HG03280 (cell line): Measurements from ENCODE around the gene PI4KB.
"Not testable (repeated sequence)": the region's sequence is repeated elsewhere in the genome, so short reads cannot be mapped to it uniquely, and the experiment has no call there.

Experiments
- ATAC-seq: cut with Tn5 transposase; IDR thresholded peaks from one replicate; pipeline ENCODE4 v1.9.1; 2021; ENCODE audit warnings: mild to moderate bottlenecking, moderate library complexity; ENCODE audit not compliant: unreplicated experiment

Gene PI4KB

DNA sequence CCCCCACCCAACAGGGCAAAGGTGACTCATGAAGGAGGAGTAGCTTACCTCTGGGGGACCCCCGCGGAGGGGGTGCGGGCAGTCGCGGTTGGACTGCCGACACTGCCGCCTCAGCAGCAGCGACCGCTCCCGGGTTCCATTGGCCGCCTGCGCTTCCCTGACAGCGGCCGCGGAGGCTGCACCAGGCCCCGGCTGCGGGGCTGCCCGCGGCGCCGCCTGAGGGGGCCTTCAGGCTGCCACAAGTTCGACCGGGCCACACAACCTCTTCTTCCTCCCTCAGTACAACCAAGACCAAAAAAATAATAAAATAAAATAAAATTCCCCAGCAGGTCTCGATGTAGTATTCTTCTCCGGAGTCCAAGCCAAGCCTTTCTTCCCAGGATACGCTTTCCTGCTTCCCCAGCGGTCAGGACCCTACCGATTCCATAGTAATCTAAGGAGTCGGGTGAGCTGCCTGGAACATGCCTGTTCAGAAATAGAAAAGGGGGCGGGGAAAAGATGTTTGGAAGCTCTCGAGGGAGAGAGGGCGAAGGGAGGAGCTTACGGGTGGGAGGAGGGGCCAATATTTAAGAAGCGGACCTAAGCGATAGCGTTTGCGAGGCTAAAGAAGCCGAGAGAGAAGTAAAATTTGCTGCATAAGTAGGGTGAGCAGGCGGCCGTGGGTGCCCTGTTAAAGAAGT lies at the start of gene PI4KB:
Gene PI4KB, minus strand, starts transcription at position 194 of the 680 bp plus-strand sequence. CDS start 10,935 bp downstream, outside the sequence.
- peak; percentile 77 for ATAC-seq

DNA sequence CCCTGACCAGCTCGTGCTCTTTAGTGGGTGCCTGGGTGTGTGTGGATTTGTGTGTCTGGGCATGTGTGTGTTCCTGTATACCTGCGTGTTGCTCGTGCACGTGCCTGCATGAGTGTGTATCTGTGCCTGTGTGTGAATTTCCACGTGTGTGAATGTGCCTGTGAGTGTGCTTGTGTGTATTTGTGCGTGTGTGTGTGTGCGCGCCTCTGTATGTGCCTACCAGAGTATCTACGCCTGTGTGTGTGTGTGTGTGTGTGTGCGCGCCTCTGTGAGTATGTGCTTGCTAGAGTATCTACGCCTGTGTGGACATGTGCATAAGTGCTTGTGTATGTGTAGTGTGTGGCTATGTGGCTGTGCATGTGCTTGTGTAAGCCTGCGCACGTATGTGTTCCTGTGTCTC lies 46.0 kb upstream of the PI4KB start:
- no peak for ATAC-seq

DNA sequence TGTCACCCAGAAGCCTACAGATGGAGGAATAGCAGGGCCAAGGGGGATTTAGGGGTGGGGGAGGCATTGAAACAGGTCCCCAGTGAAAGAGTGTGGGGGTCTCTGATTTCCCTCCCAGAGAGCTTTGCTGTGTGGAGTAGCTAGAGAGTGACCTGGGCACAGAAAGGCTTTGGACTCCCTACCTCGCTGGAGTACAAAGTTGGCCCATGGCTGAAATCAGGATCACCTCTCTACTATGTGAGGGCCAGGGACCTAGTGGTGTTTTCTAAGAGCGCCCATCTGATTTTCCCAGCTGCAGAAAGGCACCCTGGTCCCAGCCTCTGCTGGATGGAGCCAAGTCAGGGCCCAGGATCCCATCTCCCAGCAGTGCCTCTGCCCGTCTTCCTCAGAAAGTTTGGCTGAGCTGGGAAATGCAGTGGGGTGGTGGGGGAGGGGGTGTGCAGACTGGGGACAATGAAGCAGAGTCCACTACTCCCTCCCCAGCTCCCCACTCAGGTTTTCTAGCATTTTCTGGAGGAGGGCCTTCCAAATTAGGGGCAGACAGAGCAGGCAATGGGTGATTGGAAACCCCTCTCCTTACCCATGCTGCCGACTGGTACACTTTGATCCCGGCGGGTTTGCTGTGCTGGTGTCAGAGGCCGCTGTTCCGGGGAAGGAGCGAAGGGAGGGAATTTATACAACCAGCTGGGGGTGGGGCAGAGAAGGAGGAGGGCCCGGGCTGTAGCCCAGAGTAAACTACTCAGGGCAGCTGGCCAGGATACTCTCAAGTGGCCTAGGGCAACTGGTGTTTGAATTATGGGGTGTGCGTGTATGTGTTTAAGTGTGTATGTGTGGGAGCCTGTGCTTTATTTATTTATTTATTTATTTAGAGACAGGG lies 45.1 kb upstream of the PI4KB start, which contains the start of gene SELENBP1:
Gene SELENBP1, minus strand, starts transcription at position 648 of the 877 bp plus-strand sequence. Its CDS starts 64 bp downstream, at position 584.
- no peak for ATAC-seq

DNA sequence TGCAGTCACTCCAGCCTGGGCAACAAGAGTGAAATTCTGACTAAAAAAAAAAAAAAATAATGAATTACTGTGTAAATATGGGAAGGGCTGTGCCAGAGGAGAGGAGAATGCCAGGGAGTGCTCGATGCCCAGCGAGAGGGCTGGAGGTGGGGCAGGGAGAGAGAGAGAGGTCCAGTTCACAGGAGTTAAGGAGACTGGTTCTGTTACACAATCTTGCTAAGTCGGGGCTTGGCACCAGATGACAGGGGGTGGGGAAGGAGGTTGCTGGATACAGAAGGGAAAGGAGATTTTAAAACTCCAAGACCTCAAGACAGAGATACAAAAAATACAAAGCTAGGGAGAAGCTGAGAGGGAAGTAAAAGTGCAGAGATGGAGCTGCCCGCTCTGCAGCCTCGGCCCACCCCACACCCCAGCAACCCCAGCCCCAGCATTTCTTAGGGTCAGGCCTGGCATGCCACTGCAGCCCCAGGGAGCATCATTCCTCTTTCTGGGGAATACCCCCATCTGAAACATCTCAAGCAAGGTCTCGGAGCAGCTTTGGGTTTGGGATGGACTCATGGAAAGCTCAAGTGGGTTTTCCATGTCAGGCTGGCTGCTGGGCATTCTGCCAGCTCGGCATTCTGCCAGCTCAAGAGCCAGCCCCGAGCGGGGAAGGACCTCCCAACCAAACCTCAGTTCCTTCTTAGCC lies 44.3 kb upstream of the PI4KB start:
- ATAC-seq = no peak

DNA sequence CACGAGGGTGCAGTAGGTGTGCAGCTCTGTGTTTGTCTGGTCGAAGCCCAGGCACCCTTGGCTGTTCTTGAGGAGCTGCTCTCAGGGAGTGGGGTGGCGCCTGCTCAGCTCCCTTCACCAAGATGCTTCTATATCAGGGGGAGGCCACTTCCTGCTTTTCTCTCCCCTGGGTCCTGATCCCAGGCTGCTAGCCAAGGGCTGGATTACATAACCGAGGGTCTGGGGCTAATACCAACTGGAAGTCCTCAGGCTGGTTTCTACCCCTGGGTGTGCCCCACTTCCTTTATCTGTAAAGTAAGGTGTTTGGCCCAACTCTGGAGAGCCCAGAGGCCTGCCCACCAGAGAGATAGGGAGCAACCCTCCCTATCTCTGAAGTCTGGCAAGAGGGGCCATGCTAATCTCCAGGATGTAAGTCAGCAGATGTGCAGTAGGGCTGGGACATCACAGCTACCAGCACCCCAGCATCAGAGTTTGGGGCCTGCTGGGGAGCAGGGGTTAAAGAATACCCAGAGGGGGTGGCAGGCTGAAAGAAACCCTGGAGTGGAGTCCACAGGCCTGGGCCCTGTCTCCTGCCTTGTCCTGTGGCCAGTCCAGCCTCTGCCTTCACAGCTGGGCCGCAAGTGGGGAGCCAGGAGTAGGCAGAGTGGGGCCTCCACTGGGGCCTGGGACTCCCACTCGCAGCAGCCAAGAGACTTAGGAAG lies 43.1 kb upstream of the PI4KB start:
- no peak for ATAC-seq

DNA sequence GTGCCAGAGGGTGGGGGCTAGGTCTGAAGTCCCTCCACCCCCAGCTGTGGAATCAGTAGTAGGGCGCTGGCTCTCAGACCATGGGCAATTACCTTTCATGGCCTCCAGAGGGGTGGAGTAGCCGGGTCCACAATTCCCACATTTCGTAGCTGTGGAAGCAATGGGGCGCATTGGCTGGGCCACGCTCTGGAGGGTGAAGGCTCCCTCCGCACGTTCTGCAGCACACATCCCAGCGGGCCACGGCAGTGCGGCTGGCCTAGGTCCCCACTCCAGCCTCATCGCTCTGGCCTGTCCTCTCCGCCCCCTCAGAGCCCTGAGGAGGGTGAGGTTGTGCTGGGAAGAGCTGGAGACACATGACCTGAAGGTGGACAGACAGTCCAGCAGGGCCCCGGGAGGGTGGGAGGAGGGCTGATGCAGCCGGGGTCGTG lies 42.4 kb upstream of the PI4KB start:
- ATAC-seq = no peak

DNA sequence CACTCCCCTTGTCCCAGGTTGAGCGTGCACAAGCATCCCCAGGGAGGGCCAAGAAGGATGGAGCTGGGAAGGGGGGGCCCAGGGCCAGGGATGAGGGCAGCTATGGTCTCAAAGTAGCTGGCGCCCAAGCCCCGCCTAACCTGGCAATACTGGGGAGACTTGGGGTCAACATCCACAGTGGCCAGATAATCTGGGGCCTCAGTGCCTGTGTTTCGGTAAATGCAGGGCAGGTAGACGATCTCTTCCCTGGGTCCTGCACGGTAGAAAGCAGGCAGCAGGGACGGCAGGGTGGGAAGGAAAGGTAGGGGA lies 42.0 kb upstream of the PI4KB start:
- ATAC-seq = no peak

DNA sequence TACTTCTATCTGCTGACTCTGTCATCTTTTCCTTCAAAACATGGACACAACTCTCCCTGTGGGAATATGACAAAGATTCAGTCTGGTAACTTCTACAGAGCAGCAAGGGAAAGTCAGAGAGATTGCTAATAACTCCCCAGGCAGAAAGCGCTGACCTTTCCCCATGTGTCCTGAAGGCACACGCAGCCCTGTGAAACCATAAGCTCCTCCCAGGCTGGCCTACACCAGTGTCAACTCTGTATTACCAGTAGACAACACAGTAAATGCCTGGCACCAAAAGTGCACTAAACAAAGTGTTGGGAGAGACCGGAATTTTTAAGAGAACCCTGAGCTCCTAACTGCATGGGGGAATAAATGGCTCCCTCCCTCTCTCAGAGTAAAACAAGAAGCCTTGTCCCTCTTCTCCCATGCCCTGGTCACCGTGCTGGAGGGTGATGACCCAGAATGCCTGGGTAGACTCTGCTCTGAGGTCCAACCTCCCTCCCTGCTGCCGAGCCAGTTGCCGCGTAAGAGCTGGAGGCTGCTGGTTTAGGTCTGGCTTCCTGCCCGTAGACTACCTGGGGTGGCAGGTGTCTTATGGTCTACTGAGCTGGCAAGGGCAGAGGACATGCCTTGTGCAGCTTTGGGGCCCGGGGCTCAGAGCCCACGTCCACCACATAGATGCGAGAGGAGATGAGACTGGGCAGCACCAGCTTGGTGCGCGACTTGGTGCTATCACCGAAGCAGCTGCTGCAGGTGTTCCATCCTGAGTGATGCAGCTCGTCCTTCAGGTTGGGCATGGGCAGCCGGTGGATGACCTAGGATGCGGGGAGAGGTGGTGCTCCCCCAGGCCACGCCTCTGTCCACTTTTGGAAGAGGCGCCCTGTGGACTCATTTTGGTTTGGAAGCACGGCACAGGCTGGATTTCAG lies 41.4 kb upstream of the PI4KB start:
- ATAC-seq = no peak

DNA sequence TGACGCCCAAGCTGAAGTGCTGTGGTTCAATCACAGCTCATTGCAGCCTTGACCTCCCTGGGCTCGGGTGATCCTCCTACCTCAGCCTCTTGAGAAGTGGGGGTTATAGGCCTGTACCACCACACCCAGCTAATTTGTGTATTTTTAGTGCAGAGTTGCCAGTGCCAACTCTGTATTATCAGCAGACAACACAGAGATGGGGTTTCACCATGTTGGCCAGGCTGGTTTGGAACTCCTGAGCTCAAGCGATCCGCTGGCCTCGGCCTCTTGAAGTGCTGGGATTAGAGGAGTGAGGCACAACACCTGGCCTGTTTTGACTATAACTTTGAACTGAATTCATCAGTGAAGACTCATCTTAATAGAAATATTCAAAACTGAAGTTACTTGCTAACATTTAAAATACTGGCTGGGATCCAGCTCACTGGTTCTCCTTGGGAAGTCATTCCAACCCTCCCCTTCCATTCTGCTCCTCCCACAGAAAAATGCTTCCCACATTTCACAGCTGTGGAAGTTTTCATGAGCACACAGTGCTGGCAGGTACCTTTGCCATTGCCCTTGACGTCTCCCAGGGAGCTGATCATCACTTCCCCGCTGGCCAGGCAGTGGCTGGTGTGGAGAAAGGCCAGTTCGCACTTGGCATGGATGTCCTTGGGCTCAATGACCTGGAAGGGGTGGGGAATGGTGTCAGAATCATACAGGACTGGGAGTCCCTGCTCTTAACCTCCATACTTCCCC lies 40.6 kb upstream of the PI4KB start:
- no peak for ATAC-seq

DNA sequence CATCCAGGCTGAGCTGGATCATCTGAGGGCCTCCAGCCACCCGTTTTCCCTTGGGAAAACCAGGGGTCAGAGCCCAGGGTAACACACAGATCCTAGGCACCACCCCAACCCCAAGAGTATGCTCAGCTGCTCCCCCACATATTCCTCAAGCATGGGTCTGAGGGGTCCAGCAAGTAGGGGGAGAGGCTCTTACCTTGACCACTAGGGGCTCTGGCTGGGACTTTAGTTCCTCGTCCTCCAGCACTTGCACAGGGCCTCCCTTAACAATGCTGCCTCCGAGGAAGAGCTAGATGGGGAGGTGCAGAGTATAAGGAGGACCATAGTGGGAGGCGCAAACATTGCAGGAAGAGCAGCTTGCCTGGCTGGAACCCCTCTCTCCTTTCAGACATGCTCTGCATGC lies 37.8 kb upstream of the PI4KB start:
- no peak for ATAC-seq

DNA sequence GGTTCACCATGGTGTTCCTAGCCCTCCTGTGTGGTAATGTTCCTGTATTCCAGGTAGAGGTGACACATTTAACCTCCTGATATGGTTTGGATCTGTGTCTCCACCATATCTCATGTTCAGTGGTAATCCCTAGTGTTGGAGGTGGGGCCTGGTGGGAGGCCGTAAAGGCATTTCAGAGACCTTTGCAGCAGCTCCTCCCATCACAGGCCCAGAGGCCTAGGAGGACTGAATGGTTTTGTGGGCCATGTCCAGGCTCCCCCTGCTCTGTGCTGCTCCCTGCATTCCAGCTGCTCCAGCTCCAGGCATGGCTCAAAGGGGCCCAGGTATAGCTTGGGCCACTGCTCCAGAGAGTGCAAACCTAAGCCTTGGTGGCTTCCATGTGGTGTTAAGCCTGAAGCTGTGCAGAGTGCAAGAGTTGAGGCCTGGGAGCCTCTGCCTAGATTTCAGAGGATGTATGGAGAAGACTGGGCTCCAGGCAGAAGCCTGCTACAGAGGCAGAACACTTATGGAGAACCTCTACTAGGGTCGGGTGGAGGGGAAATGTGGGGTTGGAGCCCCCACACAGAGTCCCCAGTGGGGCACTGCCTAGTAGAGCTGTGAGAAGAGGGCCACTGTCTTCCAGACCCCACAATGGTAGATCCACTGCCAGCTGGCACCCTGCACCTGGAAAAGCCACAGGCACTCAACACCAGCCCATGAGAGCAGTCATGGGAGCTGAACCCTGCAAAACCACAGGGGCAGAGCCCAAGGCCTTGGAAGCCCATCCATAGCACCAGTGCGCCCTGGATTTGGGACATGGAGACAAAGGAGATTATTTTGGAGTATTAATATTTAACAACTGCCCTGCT lies 35.3 kb upstream of the PI4KB start:
- no peak for ATAC-seq

DNA sequence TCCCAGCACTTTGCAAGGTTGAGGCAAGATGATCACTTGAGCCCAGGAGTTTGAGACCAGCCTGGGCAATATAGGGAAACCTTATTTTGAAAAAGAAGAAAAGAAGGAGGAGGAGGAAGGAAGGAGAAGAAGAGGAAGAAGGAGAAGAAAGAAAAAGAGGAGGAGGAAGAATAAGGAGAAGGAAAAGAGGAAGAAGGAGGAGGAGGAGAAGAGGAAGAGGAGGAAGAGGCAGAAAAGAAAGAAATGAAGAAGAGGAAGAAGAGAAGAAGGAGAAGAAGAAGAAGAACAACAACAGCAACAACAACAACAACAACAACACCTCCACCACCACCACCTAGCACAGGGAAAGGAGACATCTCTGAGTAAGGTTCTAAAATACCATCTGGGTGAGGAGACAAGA lies 34.7 kb upstream of the PI4KB start:
- ATAC-seq = no peak

DNA sequence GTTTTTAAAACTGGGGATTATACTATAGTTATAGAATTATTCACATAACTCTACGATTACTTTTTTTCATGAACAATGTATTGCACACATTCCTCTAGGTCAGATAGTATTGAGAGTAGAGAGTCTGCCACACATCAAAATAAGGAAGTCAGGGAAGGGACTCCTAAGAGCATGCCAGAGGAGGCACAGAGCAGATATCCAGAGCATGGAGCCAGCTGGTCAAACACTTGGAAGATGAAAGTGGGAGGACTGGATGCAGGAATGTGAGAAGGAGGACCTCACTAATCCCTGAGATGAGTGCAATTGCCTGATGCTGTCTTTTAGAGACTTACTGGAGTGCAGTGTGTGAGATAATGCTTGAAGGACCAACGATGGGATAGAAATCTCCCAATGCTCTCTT lies 29.5 kb upstream of the PI4KB start:
- ATAC-seq = no peak

DNA sequence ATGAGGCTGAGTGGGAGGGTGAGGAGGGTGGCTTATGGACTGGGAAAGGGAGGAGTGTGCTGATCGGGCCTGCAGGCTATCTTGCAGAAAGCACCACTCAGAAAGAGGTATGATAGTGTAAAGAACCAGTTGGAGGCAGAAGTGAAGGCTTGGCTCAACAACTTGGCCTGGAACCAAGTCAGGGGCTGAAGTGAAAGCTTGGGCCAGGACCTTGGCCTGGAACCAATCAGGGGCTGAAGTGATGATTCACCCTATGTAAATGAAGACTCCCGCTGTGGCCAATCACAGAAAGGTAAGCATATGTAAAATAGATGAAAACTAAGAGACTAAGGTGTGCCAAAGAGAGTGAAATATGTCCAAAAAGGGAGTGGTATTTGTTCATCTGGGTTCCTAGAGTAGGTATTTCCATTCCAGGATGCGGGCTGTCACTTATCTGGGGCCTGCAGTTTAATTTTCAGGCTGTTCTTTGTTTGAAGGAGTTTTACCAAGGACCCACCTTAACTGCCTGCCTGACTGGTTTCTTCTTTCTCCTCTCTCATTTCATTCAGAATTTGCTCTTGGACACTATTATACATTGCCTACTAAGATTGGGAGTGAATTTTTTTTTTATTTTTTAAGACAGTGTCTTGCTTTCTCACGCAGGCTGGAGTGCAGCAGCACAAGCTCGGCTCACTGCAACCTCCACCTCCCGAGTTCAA lies 25.0 kb upstream of the PI4KB start:
- no peak for ATAC-seq

DNA sequence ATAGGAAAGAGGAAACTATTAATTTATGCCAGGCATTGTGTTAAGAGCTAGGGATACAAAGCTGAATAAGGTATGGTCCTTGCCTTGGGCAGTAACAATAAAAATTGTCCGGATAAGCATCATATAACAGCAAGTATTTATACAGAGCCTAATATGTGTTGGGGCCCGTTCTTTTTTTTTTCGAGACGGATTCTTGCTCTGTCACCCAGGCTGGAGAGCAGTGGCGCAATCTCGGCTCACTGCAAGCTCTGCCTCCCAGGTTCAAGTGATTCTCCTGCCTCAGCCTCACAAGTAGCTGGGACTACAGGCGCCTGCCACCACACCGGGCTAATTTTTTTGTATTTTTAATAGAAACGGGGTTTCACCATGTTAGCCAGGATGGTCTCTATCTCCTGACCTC lies 23.1 kb upstream of the PI4KB start:
- not testable (repeated sequence) for ATAC-seq

DNA sequence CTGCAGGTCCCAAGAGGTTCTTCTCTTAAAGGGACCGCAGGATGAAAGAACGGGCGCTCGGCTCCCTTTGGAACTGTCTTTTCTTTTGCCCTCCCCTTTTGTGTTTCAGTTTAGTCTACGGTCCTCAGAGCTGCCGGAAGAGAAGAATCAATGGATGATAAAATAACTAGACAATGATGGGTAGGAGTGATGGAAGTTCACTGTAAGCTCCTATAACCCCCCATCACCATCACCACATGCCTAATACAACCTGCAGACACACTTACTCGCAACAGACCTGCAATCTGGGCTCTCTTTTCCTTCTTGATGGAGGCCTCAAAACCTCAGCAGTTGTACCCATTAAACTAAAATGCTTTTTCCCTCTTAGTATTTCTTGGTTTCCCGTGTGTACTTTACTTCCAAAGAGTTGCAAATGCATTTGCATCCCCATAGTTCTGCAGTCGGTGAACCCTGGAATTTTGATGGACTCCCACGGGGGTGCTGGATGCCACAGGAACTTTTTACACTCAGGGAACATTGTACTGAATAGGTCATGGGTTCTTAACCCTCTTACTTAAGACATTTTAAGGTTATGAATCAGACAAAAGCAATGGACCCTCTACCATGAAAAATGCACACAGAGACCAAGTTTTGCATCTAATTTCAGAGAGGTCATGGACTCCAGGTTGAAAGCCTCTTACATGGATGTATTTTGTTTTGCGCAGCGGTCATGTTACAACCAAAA lies 20.5 kb upstream of the PI4KB start:
- peak; percentile 17 for ATAC-seq
